Stimulated activated naive CD8-positive, alpha-beta T cell treated with anti-CD3 and anti-CD28 coated beads, Interleukin-15, amount 100 ng/mL, for 72 hours (primary cell): Measurements from ENCODE around the gene GNAL.
A peak's percentile ranks its signal among the peaks of the same experiment; 100 is the strongest.
"Not testable (repeated sequence)": the region's sequence is repeated elsewhere in the genome, so short reads cannot be mapped to it uniquely, and the experiment has no call there.

Source experiments
- ATAC-seq: fragments of 150-1000 bp; cut with Tn5 transposase; 2 replicates; pipeline ENCODE4 v1.10.0; 2021; ENCODE audit warnings: mild to moderate bottlenecking, moderate library complexity
- DNase-seq, 2 donors: peaks; one replicate each; pipeline ENCODE4 v3.0.0; 2021 to 2022
- H3K27ac Mint-ChIP-seq, 2 donors: one replicate each; pipeline ENCODE4 v1.8.0; 2022; ENCODE audit warnings: mild to moderate bottlenecking in 2 of 2, mixed read lengths in 2 of 2, moderate library complexity in 2 of 2
- H3K27me3 Mint-ChIP-seq: one replicate; pipeline ENCODE4 v1.8.0; 2022; ENCODE audit warnings: mixed read lengths
- H3K4me1 Mint-ChIP-seq: one replicate; pipeline ENCODE4 v1.8.0; 2022; ENCODE audit warnings: mild to moderate bottlenecking, mixed read lengths
- H3K4me3 Mint-ChIP-seq, 2 donors: one replicate each; pipeline ENCODE4 v1.8.0; 2022; ENCODE audit warnings: mild to moderate bottlenecking in 2 of 2, mixed read lengths in 2 of 2, moderate library complexity in 1 of 2
- H3K9me3 Mint-ChIP-seq, 2 donors: one replicate each; pipeline ENCODE4 v1.8.0; 2022; ENCODE audit warnings: mixed read lengths in 2 of 2

The GNAL gene

GRCh38 chr18:11688972-11689668, at the start of gene GNAL:
Gene GNAL (plus strand): TSS chr18:11689264. CDS start chr18:11689564, 300 bp downstream.
- peak; percentile 67 to 75 for DNase-seq
- Mint-ChIP-seq H3K9me3 (peaks cover 0 to 5% of the 10 kb centered on the region in 2 donors), H3K4me3 (peak within 1 kb of the TSS; percentile 71 to 75), H3K27me3 (peaks cover 61% of the 10 kb centered on the region), H3K27ac (peak within 1 kb of the TSS in 1 of 2 donors; percentile 79), H3K4me1 (peaks cover 9% of the 10 kb centered on the region)
- peak; percentile 96 for ATAC-seq

- H3K9me3 Mint-ChIP-seq, ATAC-seq, H3K27ac Mint-ChIP-seq, H3K4me3 Mint-ChIP-seq, H3K27me3 Mint-ChIP-seq, H3K4me1 Mint-ChIP-seq, DNase-seq: not testable (repeated sequence)
Measured at GRCh38 chr18:11647310-11647709, 41.8 kb upstream of the GNAL start.

- not testable (repeated sequence) for H3K27ac Mint-ChIP-seq, ATAC-seq, H3K4me3 Mint-ChIP-seq, H3K9me3 Mint-ChIP-seq, H3K27me3 Mint-ChIP-seq, DNase-seq, H3K4me1 Mint-ChIP-seq
Measured at GRCh38 chr18:11647804-11648203, 41.3 kb upstream of the GNAL start.

GRCh38 chr18:11649839-11650238, 39.2 kb upstream of the GNAL start:
- no peak overlapping the region for H3K27ac Mint-ChIP-seq
- no peak overlapping the region for H3K4me3 Mint-ChIP-seq
- H3K4me1 Mint-ChIP-seq, result no peaks in the 10 kb centered on the region
- H3K27me3 Mint-ChIP-seq, result peaks cover 19% of the 10 kb centered on the region
- DNase-seq, result no peak
- H3K9me3 Mint-ChIP-seq, result peaks cover 0 to 6% of the 10 kb centered on the region in 2 donors
- ATAC-seq, result no peak

DNA sequence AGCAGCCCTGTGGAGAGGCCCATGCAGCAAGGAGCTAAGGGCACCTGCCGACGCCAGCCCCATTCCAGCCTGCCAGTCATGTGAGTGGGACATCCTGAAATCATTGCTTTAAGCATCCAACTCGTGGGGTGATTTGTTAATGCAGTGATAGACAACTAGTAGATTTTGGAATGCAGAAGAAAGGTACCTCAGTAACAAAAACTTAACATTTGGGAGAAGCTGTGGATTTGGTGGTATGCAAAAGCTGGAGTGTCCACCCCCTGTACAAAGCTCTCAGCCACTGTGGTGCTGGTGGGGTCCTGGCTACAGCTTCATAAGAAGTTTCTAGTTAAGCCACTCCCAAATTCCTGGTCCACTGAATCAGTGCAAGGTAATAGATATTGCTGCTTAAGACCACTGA, 37.2 kb upstream of the GNAL start:
- H3K9me3 Mint-ChIP-seq, result peaks cover 0 to 6% of the 10 kb centered on the region in 2 donors
- no peaks in the 10 kb centered on the region for H3K4me1 Mint-ChIP-seq
- ATAC-seq, result no peak
- no peak overlapping the region for H3K27ac Mint-ChIP-seq
- no peak for DNase-seq
- no peak overlapping the region for H3K4me3 Mint-ChIP-seq
- peaks cover 28% of the 10 kb centered on the region for H3K27me3 Mint-ChIP-seq

GRCh38 chr18:11653521-11653920, 35.5 kb upstream of the GNAL start:
- Mint-ChIP-seq H3K27ac (no peak overlapping the region), H3K4me1 (no peaks in the 10 kb centered on the region), H3K9me3 (peaks cover 0 to under 1% of the 10 kb centered on the region in 2 donors), H3K27me3 (peaks cover 42% of the 10 kb centered on the region), H3K4me3 (no peak overlapping the region)
- ATAC-seq, result no peak
- DNase-seq, result no peak

- H3K4me3 Mint-ChIP-seq, result no peak overlapping the region
- no peaks in the 10 kb centered on the region for H3K4me1 Mint-ChIP-seq
- peak; percentile 30 to 51 for DNase-seq
- H3K9me3 Mint-ChIP-seq, result no peaks in the 10 kb centered on the region
- no peak overlapping the region for H3K27ac Mint-ChIP-seq
- ATAC-seq, result peak; percentile 75
- H3K27me3 Mint-ChIP-seq, result peaks cover 47% of the 10 kb centered on the region
Measured at GRCh38 chr18:11654736-11655605, 34.1 kb upstream of the GNAL start.

- Mint-ChIP-seq H3K4me1 (no peaks in the 10 kb centered on the region), H3K27ac (no peak overlapping the region), H3K27me3 (peaks cover 47% of the 10 kb centered on the region), H3K9me3 (no peaks in the 10 kb centered on the region), H3K4me3 (no peak overlapping the region)
- ATAC-seq (no peak), DNase-seq (no peak)
Measured at GRCh38 chr18:11655606-11655932, 33.5 kb upstream of the GNAL start.

GRCh38 chr18:11657152-11657551, 31.9 kb upstream of the GNAL start:
- ATAC-seq, result no peak
- Mint-ChIP-seq H3K4me1 (no peaks in the 10 kb centered on the region), H3K27ac (no peak overlapping the region), H3K27me3 (peaks cover 47% of the 10 kb centered on the region), H3K4me3 (no peak overlapping the region), H3K9me3 (no peaks in the 10 kb centered on the region)
- no peak for DNase-seq

- H3K4me3 Mint-ChIP-seq, result no peak overlapping the region
- H3K27me3 Mint-ChIP-seq, result peaks cover 47% of the 10 kb centered on the region
- H3K4me1 Mint-ChIP-seq, result no peaks in the 10 kb centered on the region
Measured at GRCh38 chr18:11657554-11657953, 31.5 kb upstream of the GNAL start.

DNA sequence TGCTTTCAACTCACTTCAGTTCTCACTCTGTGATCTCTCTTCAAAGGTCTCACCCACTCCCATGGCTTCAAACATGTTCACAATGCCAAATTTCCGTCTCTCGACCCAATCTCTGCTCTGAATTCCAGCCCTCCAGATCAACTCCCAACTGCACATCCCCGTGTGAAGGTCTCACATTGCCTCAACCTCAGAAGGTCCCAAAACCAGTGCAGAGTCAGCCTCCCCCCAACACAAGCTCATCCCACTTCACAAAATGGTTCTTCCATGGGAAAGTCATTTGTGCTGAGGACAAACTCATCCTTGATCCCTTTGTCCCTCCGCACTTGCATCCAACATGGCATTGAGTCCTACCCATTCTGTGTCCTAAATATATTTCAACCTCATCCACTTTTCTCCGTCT, 31.0 kb upstream of the GNAL start:
- Mint-ChIP-seq H3K9me3 (no peaks in the 10 kb centered on the region), H3K4me3 (no peak overlapping the region), H3K4me1 (no peaks in the 10 kb centered on the region), H3K27ac (no peak overlapping the region), H3K27me3 (peaks cover 46% of the 10 kb centered on the region)
- DNase-seq (no peak), ATAC-seq (no peak)

More at GRCh38 chr18:11657554-11657953, 31.5 kb upstream of the GNAL start:
- Mint-ChIP-seq H3K27ac (no peak overlapping the region), H3K9me3 (no peaks in the 10 kb centered on the region)
- DNase-seq (no peak), ATAC-seq (no peak)

DNA sequence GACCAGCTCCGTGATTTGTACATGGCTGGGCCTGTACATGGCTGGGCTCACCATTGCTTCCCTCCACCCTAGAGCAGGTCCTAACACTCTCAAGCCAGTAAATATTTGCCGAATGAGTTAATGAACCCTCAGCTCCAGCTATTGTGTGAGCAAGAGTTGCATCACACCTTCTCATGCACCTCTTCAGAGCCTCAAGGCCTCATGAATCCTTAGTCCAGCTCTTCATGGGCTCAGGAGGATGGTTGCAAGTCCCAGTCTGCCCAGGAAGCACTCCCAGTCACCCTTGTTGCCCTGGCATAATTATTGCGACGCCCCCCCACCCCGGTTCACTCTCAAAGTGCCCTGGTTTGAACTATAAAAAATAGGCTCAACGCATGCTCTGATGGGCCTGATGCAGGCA, 30.1 kb upstream of the GNAL start:
- no peaks in the 10 kb centered on the region for H3K9me3 Mint-ChIP-seq
- H3K27ac Mint-ChIP-seq, result no peak overlapping the region
- no peak overlapping the region for H3K4me3 Mint-ChIP-seq
- no peaks in the 10 kb centered on the region for H3K4me1 Mint-ChIP-seq
- no peak for ATAC-seq
- peaks cover 37% of the 10 kb centered on the region for H3K27me3 Mint-ChIP-seq
- no peak for DNase-seq

- H3K9me3 Mint-ChIP-seq, result no peaks in the 10 kb centered on the region
- no peak overlapping the region for H3K4me3 Mint-ChIP-seq
- H3K27ac Mint-ChIP-seq, result no peak overlapping the region
- peaks cover 20% of the 10 kb centered on the region for H3K27me3 Mint-ChIP-seq
- DNase-seq (no peak), ATAC-seq (no peak)
- no peaks in the 10 kb centered on the region for H3K4me1 Mint-ChIP-seq
Measured at GRCh38 chr18:11660691-11661090, 28.4 kb upstream of the GNAL start.

- no peaks in the 10 kb centered on the region for H3K4me1 Mint-ChIP-seq
- DNase-seq (no peak), ATAC-seq (no peak)
- H3K27me3 Mint-ChIP-seq, result peaks cover 19% of the 10 kb centered on the region
- H3K9me3 Mint-ChIP-seq, result no peaks in the 10 kb centered on the region
- no peak overlapping the region for H3K27ac Mint-ChIP-seq
- no peak overlapping the region for H3K4me3 Mint-ChIP-seq
Measured at GRCh38 chr18:11661430-11661829, 27.6 kb upstream of the GNAL start.

GRCh38 chr18:11663439-11664029, 25.5 kb upstream of the GNAL start:
- no peaks in the 10 kb centered on the region for H3K4me1 Mint-ChIP-seq
- no peaks in the 10 kb centered on the region for H3K9me3 Mint-ChIP-seq
- no peak for DNase-seq
- H3K27ac Mint-ChIP-seq, result no peak overlapping the region
- peaks cover 10% of the 10 kb centered on the region for H3K27me3 Mint-ChIP-seq
- ATAC-seq, result no peak
- H3K4me3 Mint-ChIP-seq, result no peak overlapping the region

- Mint-ChIP-seq H3K4me3 (no peak overlapping the region), H3K27me3 (peaks cover 13% of the 10 kb centered on the region), H3K27ac (no peak overlapping the region), H3K4me1 (no peaks in the 10 kb centered on the region), H3K9me3 (no peaks in the 10 kb centered on the region)
- DNase-seq, result no peak
- ATAC-seq, result no peak
Measured at GRCh38 chr18:11664286-11664685, 24.8 kb upstream of the GNAL start.
